ENCODE measurements around the gene PROK2.

Gene PROK2

GRCh38 chr3:71734881-71735280 is 50.1 kb downstream of the PROK2 start:
- Histone ChIP-seq H4K91ac (ENCODE audit: low read depth, low read length, poor library complexity) (no peak overlapping the region), H4K8ac (ENCODE audit: low read depth, low read length) (no peak overlapping the region), H3K4me1 (ENCODE audit: control insufficient read depth in 2 of 2, insufficient read depth in 1 of 2, low read depth in 1 of 2, low read length in 2 of 2) (no peaks in the 10 kb centered on the region), H3K9ac (ENCODE audit: low read depth, low read length, poor library complexity) (no peak overlapping the region), H3K9me3 (replicated peaks in 1 of 2; ENCODE audit: control insufficient read depth in 2 of 2, insufficient read depth in 1 of 2, low read depth in 1 of 2, low read length in 2 of 2) (peaks cover 0 to 3% of the 10 kb centered on the region in 2 donors), H3K18ac (ENCODE audit: low read length) (no peak overlapping the region), H3K27me3 (ENCODE audit: control insufficient read depth in 3 of 3, insufficient read depth in 3 of 3, low read depth in 1 of 3, low read length in 3 of 3) (peaks cover 0 to 8% (median 0%) of the 10 kb centered on the region in 3 experiments), H3K27ac (replicated peaks; ENCODE audit: low read length) (no peak overlapping the region), H2BK15ac (ENCODE audit: low read length) (no peak overlapping the region), H3K23ac (ENCODE audit: low read depth, low read length, poor library complexity) (no peak overlapping the region), H3K14ac (ENCODE audit: low read length) (no peak overlapping the region), H2BK120ac (ENCODE audit: low read depth, low read length) (no peak overlapping the region), H3K4ac (ENCODE audit: low read length) (no peak overlapping the region), H2BK5ac (ENCODE audit: low read length) (no peak overlapping the region), H2AK5ac (ENCODE audit: low read depth, low read length) (no peak overlapping the region), H3K79me1 (ENCODE audit: low read depth, low read length) (peaks cover 2% of the 10 kb centered on the region), H3K36me3 (replicated peaks in 1 of 2; ENCODE audit: control insufficient read depth in 2 of 2, insufficient read depth in 2 of 2, low read length in 2 of 2) (no peaks in the 10 kb centered on the region), H2AFZ (ENCODE audit: low read length) (no peak overlapping the region), H2BK12ac (ENCODE audit: low read length) (no peak overlapping the region), H3K4me3 (ENCODE audit: low read length in 2 of 2) (no peak overlapping the region), H3K4me2 (ENCODE audit: insufficient read depth, low read length, poor library complexity, severe bottlenecking) (no peak overlapping the region)
- DNase-seq (ENCODE audit: low spot score) = no peak
- WGBS, 2 donors (ENCODE audit: extremely low coverage in 2 of 2, insufficient read length in 2 of 2, insufficient replicate concordance in 1 of 2) = no CpG with 5 or more reads among the region's 1 CpG

- H2AK5ac ChIP-seq (ENCODE audit: low read depth, low read length) = no peak overlapping the region
- DNase-seq (ENCODE audit: low spot score) = no peak
- H4K91ac ChIP-seq (ENCODE audit: low read depth, low read length, poor library complexity) = no peak overlapping the region
- H3K27me3 ChIP-seq (ENCODE audit: control insufficient read depth in 3 of 3, insufficient read depth in 3 of 3, low read depth in 1 of 3, low read length in 3 of 3) = peaks cover 0 to 8% (median 0%) of the 10 kb centered on the region in 3 experiments
- peaks cover 2% of the 10 kb centered on the region for H3K79me1 ChIP-seq (ENCODE audit: low read depth, low read length)
- no peak overlapping the region for H3K4me2 ChIP-seq (ENCODE audit: insufficient read depth, low read length, poor library complexity, severe bottlenecking)
- H3K9ac ChIP-seq (ENCODE audit: low read depth, low read length, poor library complexity) = no peak overlapping the region
- no peak overlapping the region for H3K23ac ChIP-seq (ENCODE audit: low read depth, low read length, poor library complexity)
- H3K4me1 ChIP-seq (ENCODE audit: control insufficient read depth in 2 of 2, insufficient read depth in 1 of 2, low read depth in 1 of 2, low read length in 2 of 2) = peaks cover 0 to 8% of the 10 kb centered on the region in 2 donors
- H3K36me3 ChIP-seq (replicated peaks in 1 of 2; ENCODE audit: control insufficient read depth in 2 of 2, insufficient read depth in 2 of 2, low read length in 2 of 2) = no peaks in the 10 kb centered on the region
- no peak overlapping the region for H2AFZ ChIP-seq (ENCODE audit: low read length)
- no peak overlapping the region for H3K14ac ChIP-seq (ENCODE audit: low read length)
- no peak overlapping the region for H2BK5ac ChIP-seq (ENCODE audit: low read length)
- H2BK120ac ChIP-seq (ENCODE audit: low read depth, low read length) = no peak overlapping the region
- H3K9me3 ChIP-seq (replicated peaks in 1 of 2; ENCODE audit: control insufficient read depth in 2 of 2, insufficient read depth in 1 of 2, low read depth in 1 of 2, low read length in 2 of 2) = peaks cover 0 to 3% of the 10 kb centered on the region in 2 donors
- H3K4me3 ChIP-seq (ENCODE audit: low read length in 2 of 2) = no peak overlapping the region
- H2BK12ac ChIP-seq (ENCODE audit: low read length) = no peak overlapping the region
- no CpG with 5 or more reads among the region's 2 CpGs for WGBS, 2 donors (ENCODE audit: extremely low coverage in 2 of 2, insufficient read length in 2 of 2, insufficient replicate concordance in 1 of 2)
- no peak overlapping the region for H3K4ac ChIP-seq (ENCODE audit: low read length)
- H3K18ac ChIP-seq (ENCODE audit: low read length) = no peak overlapping the region
- no peak overlapping the region for H2BK15ac ChIP-seq (ENCODE audit: low read length)
- no peak overlapping the region for H3K27ac ChIP-seq (replicated peaks; ENCODE audit: low read length)
- no peak overlapping the region for H4K8ac ChIP-seq (ENCODE audit: low read depth, low read length)
Observed at GRCh38 chr3:71733319-71733718, 51.6 kb downstream of the PROK2 start.

- H2BK12ac ChIP-seq (ENCODE audit: low read length) = no peak overlapping the region
- no peak overlapping the region for H4K8ac ChIP-seq (ENCODE audit: low read depth, low read length)
- no peaks in the 10 kb centered on the region for H3K36me3 ChIP-seq (replicated peaks in 1 of 2; ENCODE audit: control insufficient read depth in 2 of 2, insufficient read depth in 2 of 2, low read length in 2 of 2)
- peaks cover 0 to 11% (median 0%) of the 10 kb centered on the region in 3 experiments for H3K27me3 ChIP-seq (ENCODE audit: control insufficient read depth in 3 of 3, insufficient read depth in 3 of 3, low read depth in 1 of 3, low read length in 3 of 3)
- H2AK5ac ChIP-seq (ENCODE audit: low read depth, low read length) = no peak overlapping the region
- H3K14ac ChIP-seq (ENCODE audit: low read length) = no peak overlapping the region
- no CpG with 5 or more reads among the region's 4 CpGs for WGBS, 2 donors (ENCODE audit: extremely low coverage in 2 of 2, insufficient read length in 2 of 2, insufficient replicate concordance in 1 of 2)
- no peak overlapping the region for H4K91ac ChIP-seq (ENCODE audit: low read depth, low read length, poor library complexity)
- peaks cover 0 to 8% of the 10 kb centered on the region in 2 donors for H3K4me1 ChIP-seq (ENCODE audit: control insufficient read depth in 2 of 2, insufficient read depth in 1 of 2, low read depth in 1 of 2, low read length in 2 of 2)
- H3K9ac ChIP-seq (ENCODE audit: low read depth, low read length, poor library complexity) = no peak overlapping the region
- DNase-seq (ENCODE audit: low spot score) = no peak
- H3K23ac ChIP-seq (ENCODE audit: low read depth, low read length, poor library complexity) = no peak overlapping the region
- H2BK5ac ChIP-seq (ENCODE audit: low read length) = no peak overlapping the region
- no peak overlapping the region for H3K4me3 ChIP-seq (ENCODE audit: low read length in 2 of 2)
- H3K79me1 ChIP-seq (ENCODE audit: low read depth, low read length) = peaks cover 2% of the 10 kb centered on the region
- H2BK15ac ChIP-seq (ENCODE audit: low read length) = no peak overlapping the region
- peaks cover 0 to 3% of the 10 kb centered on the region in 2 donors for H3K9me3 ChIP-seq (replicated peaks in 1 of 2; ENCODE audit: control insufficient read depth in 2 of 2, insufficient read depth in 1 of 2, low read depth in 1 of 2, low read length in 2 of 2)
- no peak overlapping the region for H2AFZ ChIP-seq (ENCODE audit: low read length)
- H2BK120ac ChIP-seq (ENCODE audit: low read depth, low read length) = no peak overlapping the region
- H3K4ac ChIP-seq (ENCODE audit: low read length) = no peak overlapping the region
- no peak overlapping the region for H3K18ac ChIP-seq (ENCODE audit: low read length)
- H3K27ac ChIP-seq (replicated peaks; ENCODE audit: low read length) = no peak overlapping the region
- H3K4me2 ChIP-seq (ENCODE audit: insufficient read depth, low read length, poor library complexity, severe bottlenecking) = no peak overlapping the region
Observed at GRCh38 chr3:71732637-71733036, 52.3 kb downstream of the PROK2 start.

GRCh38 chr3:71728632-71729342 is 56.2 kb downstream of the PROK2 start:
- no CpG with 5 or more reads among the region's 4 CpGs for WGBS, 2 donors (ENCODE audit: extremely low coverage in 2 of 2, insufficient read length in 2 of 2, insufficient replicate concordance in 1 of 2)
- peaks cover 2 to 15% of the 10 kb centered on the region in 2 donors for H3K4me1 ChIP-seq (ENCODE audit: control insufficient read depth in 2 of 2, insufficient read depth in 1 of 2, low read depth in 1 of 2, low read length in 2 of 2)
- no peak overlapping the region for H3K9ac ChIP-seq (ENCODE audit: low read depth, low read length, poor library complexity)
- H3K23ac ChIP-seq (ENCODE audit: low read depth, low read length, poor library complexity) = no peak overlapping the region
- no peaks in the 10 kb centered on the region for H3K36me3 ChIP-seq (replicated peaks in 1 of 2; ENCODE audit: control insufficient read depth in 2 of 2, insufficient read depth in 2 of 2, low read length in 2 of 2)
- H4K8ac ChIP-seq (ENCODE audit: low read depth, low read length) = no peak overlapping the region
- H3K14ac ChIP-seq (ENCODE audit: low read length) = no peak overlapping the region
- H3K18ac ChIP-seq (ENCODE audit: low read length) = no peak overlapping the region
- H4K91ac ChIP-seq (ENCODE audit: low read depth, low read length, poor library complexity) = no peak overlapping the region
- no peak overlapping the region for H2BK12ac ChIP-seq (ENCODE audit: low read length)
- H2AK5ac ChIP-seq (ENCODE audit: low read depth, low read length) = no peak overlapping the region
- no peak overlapping the region for H3K4me3 ChIP-seq (ENCODE audit: low read length in 2 of 2)
- no peak overlapping the region for H2BK120ac ChIP-seq (ENCODE audit: low read depth, low read length)
- peaks cover 2% of the 10 kb centered on the region for H3K79me1 ChIP-seq (ENCODE audit: low read depth, low read length)
- H2AFZ ChIP-seq (ENCODE audit: low read length) = no peak overlapping the region
- no peak overlapping the region for H3K4me2 ChIP-seq (ENCODE audit: insufficient read depth, low read length, poor library complexity, severe bottlenecking)
- peaks cover 0 to 44% (median 10%) of the 10 kb centered on the region in 3 experiments for H3K27me3 ChIP-seq (ENCODE audit: control insufficient read depth in 3 of 3, insufficient read depth in 3 of 3, low read depth in 1 of 3, low read length in 3 of 3)
- H2BK15ac ChIP-seq (ENCODE audit: low read length) = no peak overlapping the region
- no peak overlapping the region for H2BK5ac ChIP-seq (ENCODE audit: low read length)
- peak; percentile 69 for DNase-seq (ENCODE audit: low spot score)
- no peak overlapping the region for H3K27ac ChIP-seq (replicated peaks; ENCODE audit: low read length)
- H3K9me3 ChIP-seq (replicated peaks in 1 of 2; ENCODE audit: control insufficient read depth in 2 of 2, insufficient read depth in 1 of 2, low read depth in 1 of 2, low read length in 2 of 2) = no peaks in the 10 kb centered on the region
- no peak overlapping the region for H3K4ac ChIP-seq (ENCODE audit: low read length)
